Endothelial cell (in vitro differentiated cells): Measurements from ENCODE around the gene EIF2S2. TPM values are rescaled to one million over a fixed set of nuclear protein-coding genes. Genes with fewer than 3 reads are reported as not detected.

ENCODE experiments used
- DNase-seq: peaks from one replicate; pipeline ENCODE4 v3.0.0; 2021; ENCODE audit warnings: low spot score
- H3K27ac Mint-ChIP-seq: one replicate; pipeline ENCODE4 v1.8.0; 2021; ENCODE audit warnings: mixed read lengths, inconsistent platforms; ENCODE audit not compliant: unreplicated experiment
- H3K27me3 Mint-ChIP-seq: one replicate; pipeline ENCODE4 v1.8.0; 2021; ENCODE audit warnings: mild to moderate bottlenecking, moderate library complexity, mixed read lengths, inconsistent platforms; ENCODE audit not compliant: unreplicated experiment
- H3K36me3 Mint-ChIP-seq: one replicate; pipeline ENCODE4 v1.8.0; 2021; ENCODE audit warnings: mild to moderate bottlenecking, low read depth, mixed read lengths, inconsistent platforms; ENCODE audit not compliant: unreplicated experiment
- H3K4me1 Mint-ChIP-seq: one replicate; pipeline ENCODE4 v1.8.0; 2021; ENCODE audit warnings: mild to moderate bottlenecking, mixed read lengths, inconsistent platforms; ENCODE audit not compliant: unreplicated experiment
- H3K4me3 Mint-ChIP-seq: one replicate; pipeline ENCODE4 v1.8.0; 2021; ENCODE audit warnings: mild to moderate bottlenecking, mixed read lengths, inconsistent platforms; ENCODE audit not compliant: unreplicated experiment
- H3K9me3 Mint-ChIP-seq: one replicate; pipeline ENCODE4 v1.8.0; 2021; ENCODE audit warnings: mixed read lengths, inconsistent platforms; ENCODE audit not compliant: unreplicated experiment
- total RNA-seq: library from RNA; stranded (reverse); fragmentation: NEBNext Ultra II Directional; extraction: Animal tissue kit (Norgen Biotek cat#: 25700); gene quantifications from one replicate; pipeline ENCODE4 v1.2.1, GENCODE V29; 2021; ENCODE audit not compliant: unreplicated experiment
- TF ChIP-seq, protein P1 (sequence below): fragments of 200-600 bp; sonication (generic); IDR thresholded peaks from one replicate; pipeline ENCODE4 v1.5.0; 2021; ENCODE audit warnings: antibody characterized with exemption; ENCODE audit not compliant: unreplicated experiment

EIF2S2 gene
- total RNA-seq, 1 donor from 2014 or later, result 107 TPM

DNA sequence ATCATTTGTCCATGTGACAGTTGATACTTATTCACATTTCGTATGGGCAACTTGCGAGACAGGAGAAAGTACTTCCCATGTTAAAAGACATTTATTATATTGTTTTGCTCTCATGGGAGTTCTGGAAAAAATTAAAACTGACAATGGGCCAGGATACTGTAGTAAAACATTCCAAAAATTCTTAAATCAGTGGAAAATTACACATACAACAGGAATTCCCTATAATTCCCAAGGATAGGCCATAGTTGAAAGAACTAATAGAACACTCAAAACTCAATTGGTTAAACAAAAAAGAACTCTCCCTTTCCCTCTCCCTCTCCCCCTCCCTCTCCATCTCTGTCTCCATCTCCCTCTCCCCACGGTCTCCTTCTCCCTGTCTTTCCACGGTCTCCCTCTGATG, 19.4 kb upstream of the EIF2S2 start:
- no peak for DNase-seq
- no peaks in the 10 kb centered on the region for H3K9me3 Mint-ChIP-seq
- TF ChIP-seq, protein P1, sequence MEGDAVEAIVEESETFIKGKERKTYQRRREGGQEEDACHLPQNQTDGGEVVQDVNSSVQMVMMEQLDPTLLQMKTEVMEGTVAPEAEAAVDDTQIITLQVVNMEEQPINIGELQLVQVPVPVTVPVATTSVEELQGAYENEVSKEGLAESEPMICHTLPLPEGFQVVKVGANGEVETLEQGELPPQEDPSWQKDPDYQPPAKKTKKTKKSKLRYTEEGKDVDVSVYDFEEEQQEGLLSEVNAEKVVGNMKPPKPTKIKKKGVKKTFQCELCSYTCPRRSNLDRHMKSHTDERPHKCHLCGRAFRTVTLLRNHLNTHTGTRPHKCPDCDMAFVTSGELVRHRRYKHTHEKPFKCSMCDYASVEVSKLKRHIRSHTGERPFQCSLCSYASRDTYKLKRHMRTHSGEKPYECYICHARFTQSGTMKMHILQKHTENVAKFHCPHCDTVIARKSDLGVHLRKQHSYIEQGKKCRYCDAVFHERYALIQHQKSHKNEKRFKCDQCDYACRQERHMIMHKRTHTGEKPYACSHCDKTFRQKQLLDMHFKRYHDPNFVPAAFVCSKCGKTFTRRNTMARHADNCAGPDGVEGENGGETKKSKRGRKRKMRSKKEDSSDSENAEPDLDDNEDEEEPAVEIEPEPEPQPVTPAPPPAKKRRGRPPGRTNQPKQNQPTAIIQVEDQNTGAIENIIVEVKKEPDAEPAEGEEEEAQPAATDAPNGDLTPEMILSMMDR, result no peak
- no peak overlapping the region for H3K4me3 Mint-ChIP-seq
- H3K27me3 Mint-ChIP-seq, result peaks cover 1% of the 10 kb centered on the region
- H3K27ac Mint-ChIP-seq, result no peak overlapping the region
- peaks cover 30% of the 10 kb centered on the region for H3K4me1 Mint-ChIP-seq
- H3K36me3 Mint-ChIP-seq, result no peaks in the 10 kb centered on the region

DNA sequence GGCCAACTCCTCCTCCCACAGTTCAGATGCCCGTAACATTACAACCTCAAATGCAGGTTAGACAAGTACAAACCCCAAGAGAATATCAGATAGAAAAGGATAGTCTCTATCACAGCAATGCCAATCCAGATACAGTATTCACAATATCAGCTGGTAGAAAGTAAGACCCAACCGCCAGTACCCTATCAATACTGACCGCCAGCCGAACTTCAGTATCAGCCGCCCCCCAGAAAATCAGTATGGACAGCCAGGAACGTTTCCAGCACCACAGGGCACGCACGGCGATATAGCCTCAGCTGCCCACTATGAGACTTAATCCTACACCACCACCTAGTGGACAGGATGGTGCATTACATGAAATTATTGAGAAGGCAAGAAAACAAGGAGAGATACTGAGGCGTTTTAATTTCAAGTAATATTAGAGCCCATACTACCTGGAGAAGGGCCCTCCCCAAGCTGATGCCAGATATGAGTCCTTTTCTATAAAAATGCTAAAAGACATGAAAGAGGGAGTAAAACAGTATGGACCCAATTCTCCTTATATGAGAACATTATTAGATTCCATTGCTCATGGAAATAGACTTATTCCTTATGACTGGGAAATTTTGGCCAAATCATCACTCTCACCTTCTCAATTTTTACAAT, 17.6 kb upstream of the EIF2S2 start:
- no peaks in the 10 kb centered on the region for H3K36me3 Mint-ChIP-seq
- TF ChIP-seq, protein P1, result peak; percentile 96
- peaks cover 19% of the 10 kb centered on the region for H3K4me1 Mint-ChIP-seq
- no peak overlapping the region for H3K27ac Mint-ChIP-seq
- no peak overlapping the region for H3K4me3 Mint-ChIP-seq
- DNase-seq, result peak; percentile 69
- H3K27me3 Mint-ChIP-seq, result peaks cover 1% of the 10 kb centered on the region
- no peaks in the 10 kb centered on the region for H3K9me3 Mint-ChIP-seq

DNA sequence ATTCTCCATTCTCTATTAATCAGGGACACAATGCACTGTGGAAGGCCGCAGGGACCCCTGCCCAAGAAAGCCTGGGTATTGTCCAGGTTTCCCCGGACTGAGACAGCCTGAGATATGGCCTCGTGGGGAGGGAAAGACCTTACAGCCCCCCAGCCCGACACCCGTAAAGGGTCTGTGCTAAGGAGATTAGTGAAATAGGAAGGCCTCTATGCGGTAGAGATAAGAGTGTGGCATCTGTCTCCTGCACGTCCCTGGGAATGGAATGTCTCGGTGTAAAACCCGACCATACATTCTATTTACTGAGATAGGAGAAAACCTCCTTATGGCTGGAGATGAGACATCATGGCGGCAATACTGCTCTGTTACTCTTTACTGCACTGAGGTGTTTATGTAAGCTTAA, 15.7 kb upstream of the EIF2S2 start:
- H3K36me3 Mint-ChIP-seq, result no peaks in the 10 kb centered on the region
- TF ChIP-seq, protein P1, result no peak
- H3K9me3 Mint-ChIP-seq, result no peaks in the 10 kb centered on the region
- peaks cover 28% of the 10 kb centered on the region for H3K4me1 Mint-ChIP-seq
- H3K4me3 Mint-ChIP-seq, result no peak overlapping the region
- no peak for DNase-seq
- peaks cover 1% of the 10 kb centered on the region for H3K27me3 Mint-ChIP-seq
- peak overlapping the region; percentile 51 for H3K27ac Mint-ChIP-seq

DNA sequence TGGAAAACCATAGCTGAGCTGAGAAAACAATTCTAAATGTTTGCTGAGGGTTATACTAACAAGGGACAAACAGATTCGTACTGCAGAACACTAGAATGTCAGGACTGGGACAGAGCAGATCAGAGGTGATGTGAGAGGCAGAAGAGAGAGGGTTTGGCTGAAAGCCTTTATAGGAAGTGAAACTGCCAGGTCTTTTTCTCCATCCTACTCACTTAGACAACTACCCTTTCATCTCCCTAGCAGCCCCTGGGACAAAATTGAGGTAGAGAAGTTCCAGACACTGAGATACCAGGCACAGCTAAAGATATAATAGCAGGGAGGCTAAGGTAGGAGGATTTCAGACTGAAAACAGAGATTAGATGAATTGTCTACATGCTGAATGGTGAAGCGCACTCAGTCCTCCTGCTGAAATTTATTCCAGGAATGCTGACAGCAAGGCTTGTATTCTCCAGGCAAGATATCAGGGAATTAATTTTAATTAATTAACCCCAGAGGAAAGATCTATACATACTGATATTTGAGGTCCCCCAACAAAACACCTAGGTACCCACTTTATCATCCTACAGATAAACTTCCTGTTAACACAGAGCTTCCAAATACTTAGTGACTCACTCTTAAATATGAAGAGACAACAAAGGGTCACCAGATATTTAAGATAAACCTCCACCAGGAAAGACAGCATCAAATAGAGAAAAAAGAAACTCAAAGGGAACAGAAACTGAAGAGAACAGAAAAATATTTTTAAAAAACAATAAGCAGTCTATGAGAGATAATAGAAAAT, 12.6 kb upstream of the EIF2S2 start:
- Mint-ChIP-seq H3K27ac (no peak overlapping the region), H3K9me3 (no peaks in the 10 kb centered on the region), H3K4me3 (no peak overlapping the region), H3K36me3 (no peaks in the 10 kb centered on the region), H3K4me1 (peaks cover 36% of the 10 kb centered on the region), H3K27me3 (no peaks in the 10 kb centered on the region)
- DNase-seq, result no peak
- TF ChIP-seq, protein P1, result no peak

DNA sequence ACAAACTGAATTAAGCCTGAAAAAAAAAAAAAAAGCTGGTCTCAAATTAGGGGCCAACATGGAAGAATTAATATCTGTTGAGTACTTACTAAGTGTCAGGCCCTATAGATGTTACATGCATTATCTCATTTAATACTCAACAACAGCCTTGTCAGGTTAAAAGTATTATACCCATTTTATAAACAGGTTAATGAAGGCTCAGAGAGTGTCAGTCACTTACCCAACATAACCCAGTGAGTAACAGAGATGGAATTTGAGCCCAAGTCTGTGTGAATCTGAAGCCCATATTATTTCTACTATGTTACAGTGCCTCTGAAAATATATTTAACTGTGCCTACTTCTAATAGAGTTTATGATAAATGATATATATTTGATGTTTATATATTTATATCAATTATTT, 11.3 kb upstream of the EIF2S2 start:
- peaks cover 32% of the 10 kb centered on the region for H3K4me1 Mint-ChIP-seq
- TF ChIP-seq, protein P1, result no peak
- H3K27ac Mint-ChIP-seq, result no peak overlapping the region
- no peaks in the 10 kb centered on the region for H3K36me3 Mint-ChIP-seq
- DNase-seq, result no peak
- H3K27me3 Mint-ChIP-seq, result no peaks in the 10 kb centered on the region
- H3K9me3 Mint-ChIP-seq, result no peaks in the 10 kb centered on the region
- no peak overlapping the region for H3K4me3 Mint-ChIP-seq
